Forelimb muscle (tissue), 1 donor: Measurements from ENCODE around the gene KLHL40. TPM values are rescaled to one million over a fixed set of nuclear protein-coding genes. Genes with fewer than 3 reads are reported as not detected.

Experiments used
- DNase-seq: peaks from one replicate; pipeline ENCODE4 v3.0.0-alpha.2; 2013; ENCODE audit warnings: low read depth
- polyA plus RNA-seq: library from polyadenylated mRNA; unstranded; fragments of 120-200 nt; gene quantifications from one replicate; pipeline ENCODE4 v1.2.1, GENCODE V29; 2013; ENCODE audit not compliant: insufficient read length

Gene KLHL40
- polyA plus RNA-seq, 1 donor: 162 TPM

DNA sequence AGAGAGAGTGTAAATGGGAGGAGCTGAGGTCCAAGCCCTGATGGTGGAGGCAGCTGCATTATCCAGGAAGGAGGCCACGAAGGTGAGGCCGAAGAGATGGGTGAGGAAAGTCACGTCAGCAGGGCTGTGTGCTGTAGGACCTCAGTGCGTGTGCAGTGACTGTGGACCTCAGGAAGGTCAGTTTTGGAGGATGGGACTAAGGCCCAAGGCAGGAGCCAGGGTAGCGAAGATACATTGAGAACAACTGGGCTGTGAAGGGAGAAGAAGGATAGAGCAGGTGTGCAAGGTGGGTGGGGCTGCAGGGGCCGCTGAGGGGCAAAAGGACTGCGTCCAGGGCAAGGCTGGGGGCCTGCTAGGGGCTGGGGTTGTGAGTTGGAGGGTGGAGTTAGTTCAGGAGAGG is 4.9 kb downstream of the KLHL40 start:
- DNase-seq: no peak

GRCh38 chr3:42690766-42691680 is 5.7 kb downstream of the KLHL40 start:
- DNase-seq: no peak

DNA sequence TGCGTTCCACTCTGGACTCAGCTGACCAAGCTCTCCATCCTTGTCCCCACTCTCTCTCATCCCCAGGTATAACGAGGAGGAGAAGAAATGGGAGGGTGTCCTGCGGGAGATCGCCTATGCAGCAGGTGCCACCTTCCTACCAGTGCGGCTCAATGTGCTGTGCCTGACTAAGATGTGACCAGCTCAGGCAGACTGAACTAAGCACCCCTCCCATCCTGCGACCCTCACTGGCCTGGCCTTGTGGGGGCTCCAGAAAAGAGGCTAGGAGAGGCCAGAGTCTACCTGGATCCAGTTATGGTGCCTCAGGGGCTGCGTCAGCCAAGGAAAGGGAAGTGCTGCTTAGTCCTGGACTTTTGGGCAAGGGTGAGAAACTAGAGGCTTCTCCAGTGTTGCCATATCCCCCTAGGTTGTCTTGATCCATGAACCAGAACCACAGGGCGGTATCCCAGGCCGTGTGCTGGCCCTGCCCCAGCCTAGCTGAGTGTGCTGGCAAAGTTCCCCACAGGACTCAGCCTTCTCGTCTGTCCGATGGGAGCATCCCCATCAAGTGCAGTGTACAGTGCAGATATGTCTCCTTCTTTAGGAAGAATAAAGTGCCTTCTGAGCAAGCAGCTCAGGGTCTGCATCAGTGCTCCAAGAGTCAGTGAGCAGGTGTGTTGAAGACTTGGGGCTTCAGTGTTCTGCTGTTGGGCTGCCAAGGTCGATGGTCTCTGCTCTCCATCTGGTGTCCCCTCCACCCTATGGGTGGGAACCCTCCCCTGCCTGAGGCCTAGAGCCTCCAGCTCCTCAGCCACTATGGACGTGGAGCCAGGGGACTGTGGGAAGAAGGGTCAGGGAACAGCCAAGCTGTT is 6.7 kb downstream of the KLHL40 start:
- DNase-seq: no peak

GRCh38 chr3:42692667-42693529 is 7.6 kb downstream of the KLHL40 start:
- DNase-seq: no peak

GRCh38 chr3:42693530-42693930 is 8.2 kb downstream of the KLHL40 start:
- DNase-seq: no peak

GRCh38 chr3:42694366-42694765 is 9.0 kb downstream of the KLHL40 start:
- no peak for DNase-seq

- no peak for DNase-seq
Measured at GRCh38 chr3:42696356-42697288, 11.3 kb downstream of the KLHL40 start.

- DNase-seq: no peak
Measured at GRCh38 chr3:42697289-42698051, 12.1 kb downstream of the KLHL40 start.

GRCh38 chr3:42698216-42698910 is 13.0 kb downstream of the KLHL40 start:
- no peak for DNase-seq

DNA sequence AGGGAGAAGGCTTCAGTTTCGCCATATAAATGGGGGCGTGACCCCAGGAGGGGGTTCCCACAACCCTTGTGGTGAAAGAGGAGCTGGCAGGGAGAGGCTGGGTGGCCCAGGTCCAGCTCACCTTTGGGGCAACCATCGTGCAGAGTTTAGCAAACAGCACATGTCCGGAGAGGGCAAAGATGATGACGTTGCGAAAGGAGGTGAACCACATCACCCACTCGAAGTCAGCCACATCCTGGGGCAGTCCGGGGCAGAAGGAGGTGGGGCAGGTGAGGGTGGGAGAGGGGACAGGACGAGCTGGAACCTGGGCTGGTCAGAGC is 13.5 kb downstream of the KLHL40 start:
- no peak for DNase-seq

DNA sequence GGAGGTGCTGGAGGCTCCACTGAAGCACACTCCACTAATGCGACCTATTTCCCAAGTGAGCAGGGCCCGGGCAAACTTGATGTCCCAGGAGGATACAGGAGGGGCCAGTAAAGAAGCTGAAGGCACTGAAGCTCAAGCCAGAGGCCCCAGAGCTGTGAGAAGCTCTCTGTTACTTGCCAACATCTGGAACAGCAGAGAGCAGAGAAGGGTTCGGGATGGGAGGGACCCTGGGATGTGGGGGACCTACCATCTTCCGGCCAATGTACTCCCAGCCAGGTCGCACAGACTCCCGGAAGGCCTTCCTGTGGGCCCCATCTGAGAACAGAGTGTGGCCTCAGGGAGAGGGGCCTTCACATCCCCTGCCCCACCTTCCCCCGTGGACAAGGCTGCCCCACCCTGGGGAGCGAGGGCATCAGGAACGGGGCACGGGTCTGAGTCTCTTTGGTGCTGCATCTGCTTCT is 14.2 kb downstream of the KLHL40 start:
- no peak for DNase-seq

- no peak for DNase-seq
Measured at GRCh38 chr3:42700366-42701288, 15.3 kb downstream of the KLHL40 start.

DNA sequence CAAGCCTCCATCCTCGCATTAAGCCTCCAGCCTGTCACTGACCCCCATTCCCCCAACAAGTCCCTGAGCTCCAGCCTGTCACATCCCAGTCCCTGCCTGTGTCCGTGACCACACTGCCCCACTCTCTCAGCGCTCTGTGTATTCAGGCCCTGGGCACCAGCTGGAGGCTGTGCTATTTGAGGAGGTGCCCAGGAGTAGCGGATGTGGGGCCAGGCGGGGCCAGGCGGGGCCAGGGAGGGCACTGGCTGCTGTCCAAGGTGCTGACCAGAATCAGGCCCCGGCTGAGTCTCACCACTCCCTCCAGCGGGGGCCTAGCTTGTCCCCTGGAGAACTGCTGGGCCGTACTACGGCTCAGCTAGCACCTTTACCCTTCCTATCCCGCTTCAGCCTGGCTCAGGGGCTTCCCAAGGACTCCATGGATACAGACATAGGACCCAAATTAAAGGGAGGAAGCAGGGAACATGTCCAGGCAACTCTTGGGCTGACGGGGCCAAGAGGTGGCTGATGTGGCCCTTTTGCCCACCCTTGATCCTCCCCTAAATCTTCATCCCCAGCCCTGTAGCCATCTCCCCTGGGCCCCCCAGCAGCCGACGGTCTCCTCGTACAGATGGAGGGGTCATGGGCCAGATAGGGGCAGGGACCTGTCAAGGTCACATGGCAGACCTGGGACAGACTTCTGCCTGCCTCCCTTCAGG is 16.2 kb downstream of the KLHL40 start:
- DNase-seq: no peak

GRCh38 chr3:42702066-42702951 is 17.0 kb downstream of the KLHL40 start, which contains the start of gene HHATL:
Gene HHATL (minus strand): TSS chr3:42702798. CDS start chr3:42700826, 1,972 bp downstream.
- DNase-seq: no peak

DNA sequence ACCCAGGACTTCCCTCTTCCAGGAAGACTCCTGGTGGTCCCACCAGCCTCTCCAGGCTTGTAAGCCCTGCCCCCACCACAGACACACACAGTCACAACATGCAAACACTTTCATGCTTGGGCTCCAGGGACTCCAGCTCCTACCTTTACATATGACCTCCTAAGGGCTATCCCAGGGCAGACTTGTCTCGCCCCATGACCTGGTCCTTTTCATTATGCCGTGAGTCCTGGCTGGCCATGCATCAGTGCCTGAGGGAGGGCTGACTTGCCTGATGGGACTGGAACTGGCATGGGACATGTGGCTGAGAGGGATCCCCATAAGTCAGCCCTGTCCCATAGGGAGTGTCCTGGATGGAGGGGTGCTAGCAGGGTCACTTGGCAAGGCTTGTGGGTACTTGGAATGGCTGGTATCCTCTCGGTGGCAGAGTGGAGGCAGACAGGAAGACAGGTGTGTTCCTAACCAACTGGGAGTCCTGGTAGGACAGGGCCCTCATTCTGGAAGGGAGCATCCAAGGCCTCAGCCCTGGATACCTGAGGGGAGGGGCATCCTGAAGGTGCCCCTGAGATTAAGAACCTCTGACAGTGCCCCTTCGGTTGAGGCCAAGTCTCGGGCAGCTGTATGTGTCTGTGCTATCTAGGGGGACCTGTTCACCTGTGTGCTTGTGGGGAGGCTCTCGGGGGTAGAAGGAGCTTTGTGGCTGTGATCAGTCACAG is 17.8 kb downstream of the KLHL40 start:
- DNase-seq: no peak

- no peak for DNase-seq
Measured at GRCh38 chr3:42703695-42704025, 18.3 kb downstream of the KLHL40 start.
